Body of pancreas (tissue), 4 donors: ENCODE data around the gene UBAP2L.

ENCODE experiments used
- POLR2A ChIP-seq, 3 donors: fragments of 450-650 bp; IDR thresholded peaks; one replicate each; pipeline ENCODE4 v1.6.1; 2016; ENCODE audit warnings: antibody characterized with exemption in 3 of 3, mild to moderate bottlenecking in 2 of 3
- TF ChIP-seq, protein P1 (sequence below), 7 experiments: fragments of 450-650 bp in 4 of 7; fragments of 200-600 bp in 3 of 7; sonication (generic) in 3 of 7; IDR thresholded peaks; one replicate each; pipeline ENCODE4 v1.5.1; 2016 to 2019; ENCODE audit warnings: antibody characterized with exemption in 7 of 7

DNA sequence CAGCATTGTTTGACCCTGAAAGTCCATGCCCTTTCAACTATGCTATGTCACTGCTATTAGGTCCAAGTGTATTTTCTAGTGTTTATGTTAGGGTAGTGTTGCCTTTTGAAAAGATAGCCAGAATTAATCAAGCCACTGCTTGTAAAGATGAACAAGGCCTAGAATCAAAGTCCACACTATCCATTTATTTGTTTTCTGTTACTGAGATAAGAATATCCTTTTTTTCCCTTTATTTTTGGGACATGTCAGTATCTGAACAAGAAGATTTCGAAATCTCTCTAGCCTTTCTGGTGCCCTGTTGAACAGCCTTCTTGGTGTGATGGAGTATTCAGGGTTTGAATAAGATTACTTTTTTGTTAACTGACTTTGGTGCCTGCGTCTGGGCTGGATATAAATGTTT, 16.7 kb downstream of the UBAP2L start:
- no peak for TF ChIP-seq POLR2A (IDR thresholded peaks at IDR 0.05)
- TF ChIP-seq, protein P1, sequence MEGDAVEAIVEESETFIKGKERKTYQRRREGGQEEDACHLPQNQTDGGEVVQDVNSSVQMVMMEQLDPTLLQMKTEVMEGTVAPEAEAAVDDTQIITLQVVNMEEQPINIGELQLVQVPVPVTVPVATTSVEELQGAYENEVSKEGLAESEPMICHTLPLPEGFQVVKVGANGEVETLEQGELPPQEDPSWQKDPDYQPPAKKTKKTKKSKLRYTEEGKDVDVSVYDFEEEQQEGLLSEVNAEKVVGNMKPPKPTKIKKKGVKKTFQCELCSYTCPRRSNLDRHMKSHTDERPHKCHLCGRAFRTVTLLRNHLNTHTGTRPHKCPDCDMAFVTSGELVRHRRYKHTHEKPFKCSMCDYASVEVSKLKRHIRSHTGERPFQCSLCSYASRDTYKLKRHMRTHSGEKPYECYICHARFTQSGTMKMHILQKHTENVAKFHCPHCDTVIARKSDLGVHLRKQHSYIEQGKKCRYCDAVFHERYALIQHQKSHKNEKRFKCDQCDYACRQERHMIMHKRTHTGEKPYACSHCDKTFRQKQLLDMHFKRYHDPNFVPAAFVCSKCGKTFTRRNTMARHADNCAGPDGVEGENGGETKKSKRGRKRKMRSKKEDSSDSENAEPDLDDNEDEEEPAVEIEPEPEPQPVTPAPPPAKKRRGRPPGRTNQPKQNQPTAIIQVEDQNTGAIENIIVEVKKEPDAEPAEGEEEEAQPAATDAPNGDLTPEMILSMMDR (IDR thresholded peaks at IDR 0.05) = no peak
